COR-L47 (cell line): ENCODE results near the gene ZNF883.

Source experiments
- DNase-seq: peaks from one replicate; lab custom pipeline; 2025; lab: John Stamatoyannopoulos, UW

Gene ZNF883

GRCh38 chr9:112917987-112918362, 94.0 kb downstream of the ZNF883 start:
- no peak for DNase-seq

DNA sequence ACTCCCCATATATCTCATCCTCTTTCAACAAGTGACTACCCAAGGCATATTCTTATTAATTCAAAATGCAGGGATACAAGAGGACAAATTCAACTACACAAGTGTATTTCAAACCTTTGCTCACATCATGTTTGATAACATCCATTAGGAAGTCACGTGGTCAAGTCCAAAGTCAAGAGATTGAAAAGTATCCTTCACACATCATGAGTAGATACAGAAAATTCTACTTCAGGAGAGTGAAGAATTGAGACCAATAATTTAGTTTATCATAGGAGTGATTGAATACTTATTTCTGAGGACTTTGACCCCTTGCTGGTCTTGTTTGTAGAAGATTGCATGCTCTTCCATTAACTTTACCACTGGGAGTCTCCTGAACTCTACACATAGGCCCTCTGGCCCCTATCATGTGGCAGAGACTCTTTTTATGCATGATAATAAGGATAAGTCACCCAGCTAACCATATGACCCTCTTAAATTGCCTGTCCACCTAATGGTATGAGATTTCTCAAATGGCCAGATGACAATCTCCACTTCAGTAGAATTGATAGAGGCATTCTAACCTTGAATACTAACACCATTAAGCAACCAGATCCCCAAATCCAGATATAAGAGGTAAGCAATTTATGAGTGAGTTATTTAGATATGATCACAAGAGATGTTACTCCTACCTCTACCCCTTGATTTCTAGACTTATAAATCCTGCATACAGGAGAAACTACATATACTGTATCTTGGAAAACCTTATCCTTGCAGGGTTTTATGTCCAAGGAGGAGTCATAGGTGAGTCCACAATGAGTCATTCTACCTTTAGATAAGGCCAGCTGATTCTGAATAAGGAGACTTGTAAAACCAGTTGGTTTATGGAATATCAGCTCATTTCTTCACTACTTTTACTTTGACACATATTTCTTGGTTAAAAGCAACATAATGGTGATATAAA, 94.7 kb downstream of the ZNF883 start:
- DNase-seq = no peak

DNA sequence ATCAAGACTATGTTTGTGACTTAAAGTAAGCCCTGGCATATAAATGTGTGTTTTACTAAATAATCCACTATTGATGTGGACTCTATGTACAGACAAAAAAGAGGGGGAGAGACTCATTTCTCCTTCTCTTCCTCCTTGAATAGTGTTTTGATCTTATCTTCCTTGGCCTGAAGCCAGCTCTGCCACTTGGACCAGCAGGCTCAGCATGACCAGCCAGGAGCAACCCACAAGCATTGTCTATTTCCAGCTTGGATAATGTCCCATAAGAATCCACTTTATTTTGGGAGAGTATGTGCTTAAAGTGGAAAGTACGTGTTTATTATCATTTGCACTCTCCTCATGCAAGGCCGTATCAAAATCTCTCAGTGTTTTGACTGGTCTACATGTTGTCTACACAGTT, 97.5 kb downstream of the ZNF883 start:
- no peak for DNase-seq

DNA sequence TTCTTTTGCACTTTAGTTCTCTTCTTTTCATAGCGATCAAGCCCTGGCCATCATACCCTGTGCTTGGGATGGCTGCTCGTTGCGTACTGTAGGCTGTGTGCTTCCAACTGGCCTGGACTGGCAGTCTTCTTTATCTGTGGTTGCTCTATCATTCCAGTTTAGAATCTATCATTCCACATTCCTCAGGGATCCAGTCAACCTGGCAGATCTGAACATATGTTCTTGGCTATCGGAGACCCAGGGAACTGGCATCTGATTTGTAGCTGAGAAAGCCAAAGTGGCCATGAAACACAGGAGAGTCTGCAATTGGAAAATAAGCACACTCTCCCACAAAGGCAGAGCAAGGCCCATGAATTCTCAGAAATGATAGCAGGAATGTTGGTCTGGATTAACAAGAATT, 98.7 kb downstream of the ZNF883 start:
- no peak for DNase-seq

- DNase-seq = no peak
Observed at GRCh38 chr9:112912636-112913035, 99.4 kb downstream of the ZNF883 start.

GRCh38 chr9:112911736-112912135, 100.3 kb downstream of the ZNF883 start:
- no peak for DNase-seq
